GM18499 (cell line): ENCODE measurements around the gene FHIT.

Source experiments
- ATAC-seq: cut with Tn5 transposase; IDR thresholded peaks from one replicate; pipeline ENCODE4 v1.9.1; 2021; ENCODE audit warnings: moderate number of reproducible peaks; ENCODE audit not compliant: insufficient read depth, unreplicated experiment

Gene FHIT

DNA sequence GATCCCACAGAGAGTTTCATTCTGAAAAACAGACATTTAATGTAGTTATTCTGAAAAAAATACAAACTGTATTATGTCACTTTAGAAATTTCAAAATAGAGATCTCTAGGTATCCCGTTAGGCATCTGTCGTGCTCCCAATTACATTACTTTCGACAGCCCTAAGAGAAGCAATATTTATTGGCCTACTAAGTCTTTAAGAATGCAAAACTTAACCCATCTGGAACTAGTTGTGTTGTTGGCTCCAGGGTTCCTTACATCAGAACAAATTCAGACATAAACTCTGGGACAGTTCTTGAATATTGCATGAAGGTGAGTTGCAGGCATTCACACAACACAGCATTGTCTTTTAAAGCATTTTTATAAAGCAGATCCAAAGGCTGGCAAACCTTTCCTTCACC, 498.4 kb downstream of the FHIT start:
- ATAC-seq = no peak

DNA sequence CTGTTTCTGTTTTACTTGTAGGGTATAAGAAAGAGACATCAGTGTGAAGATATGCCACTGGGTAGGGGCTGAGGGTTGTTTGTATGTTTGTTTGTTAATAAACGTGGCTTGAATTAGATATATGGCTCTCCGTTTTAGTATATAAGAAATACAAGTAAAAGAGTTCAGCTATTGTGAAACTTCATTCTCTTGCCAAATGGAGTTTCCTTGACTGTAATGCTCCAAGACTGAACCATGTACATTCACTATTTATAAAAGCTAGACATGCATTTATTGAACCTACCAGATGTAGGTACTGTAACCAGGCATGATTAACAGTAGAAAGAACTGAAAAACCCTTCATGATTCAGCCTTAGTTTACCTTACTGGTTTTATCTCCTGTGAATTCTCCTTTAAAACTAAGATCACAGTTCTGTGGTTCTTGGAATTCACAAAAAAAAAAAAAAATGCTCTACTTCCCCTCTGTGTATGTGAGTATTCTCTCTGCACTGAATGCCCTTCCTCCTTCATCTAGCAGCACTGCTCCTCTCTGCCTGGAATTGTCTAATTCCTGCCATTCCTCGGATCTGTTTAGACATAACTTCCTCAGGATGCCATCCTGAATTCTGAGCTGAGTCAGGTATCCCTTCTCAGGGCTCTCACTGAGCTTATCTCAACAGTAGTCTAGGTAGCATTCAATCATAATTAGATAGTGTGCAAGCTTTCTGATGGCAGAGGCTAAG, 504.4 kb downstream of the FHIT start:
- ATAC-seq = no peak

DNA sequence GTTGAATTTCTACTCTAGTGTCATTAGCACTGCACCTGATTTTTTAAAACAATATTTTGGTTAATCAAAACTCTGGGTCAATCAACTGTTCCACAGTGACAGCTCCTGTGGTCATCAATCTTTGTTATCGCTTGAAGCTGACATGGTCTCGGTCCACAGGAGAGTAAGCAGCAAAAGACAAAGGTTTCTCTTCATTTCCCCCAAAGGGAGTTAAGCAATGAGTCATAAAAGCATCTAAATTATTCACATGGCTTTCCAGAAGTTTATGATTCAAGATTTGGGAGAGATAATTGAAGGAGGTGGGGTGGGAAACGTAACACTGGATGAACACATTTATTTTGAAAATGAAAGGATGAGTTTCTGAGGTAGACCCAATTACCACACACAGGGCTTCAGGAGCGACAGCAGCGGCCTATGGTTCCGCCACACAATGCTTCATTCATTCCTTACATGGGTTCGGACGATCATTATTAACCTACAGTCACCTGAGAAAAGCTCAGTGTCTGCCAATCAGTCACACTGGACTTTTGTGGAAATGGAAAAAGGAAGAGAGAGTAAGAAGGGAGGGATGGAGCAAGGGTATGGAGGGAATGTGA, 505.1 kb downstream of the FHIT start:
- no peak for ATAC-seq

- ATAC-seq = no peak
These were observed 507.6 kb downstream of the FHIT start for GRCh38 chr3:60743631-60744164.

DNA sequence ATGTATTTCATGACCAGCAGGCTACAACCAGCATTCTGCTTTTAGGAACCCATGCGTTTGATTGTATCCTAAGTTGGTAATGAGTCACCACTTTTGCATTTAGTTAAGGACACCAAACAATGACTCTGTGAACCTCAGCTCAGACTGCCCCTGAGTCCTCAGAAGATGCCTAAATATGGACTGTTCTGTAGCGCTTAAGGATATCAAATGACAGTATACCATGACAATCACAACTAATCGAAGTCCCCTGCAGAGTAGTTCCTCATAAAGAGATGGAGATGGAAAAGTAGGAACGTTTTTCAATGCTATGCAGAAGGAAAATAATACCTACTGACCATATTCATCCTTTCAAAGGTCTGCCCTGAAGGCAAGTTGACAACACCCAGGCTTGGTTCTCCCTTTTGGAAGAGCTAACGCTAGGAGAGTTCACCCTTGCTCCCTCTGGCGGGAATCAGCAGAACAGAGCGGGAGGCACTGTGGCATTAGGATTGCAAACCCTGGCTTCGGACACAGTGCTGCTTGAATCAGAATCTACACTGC, 508.6 kb downstream of the FHIT start:
- ATAC-seq = no peak

DNA sequence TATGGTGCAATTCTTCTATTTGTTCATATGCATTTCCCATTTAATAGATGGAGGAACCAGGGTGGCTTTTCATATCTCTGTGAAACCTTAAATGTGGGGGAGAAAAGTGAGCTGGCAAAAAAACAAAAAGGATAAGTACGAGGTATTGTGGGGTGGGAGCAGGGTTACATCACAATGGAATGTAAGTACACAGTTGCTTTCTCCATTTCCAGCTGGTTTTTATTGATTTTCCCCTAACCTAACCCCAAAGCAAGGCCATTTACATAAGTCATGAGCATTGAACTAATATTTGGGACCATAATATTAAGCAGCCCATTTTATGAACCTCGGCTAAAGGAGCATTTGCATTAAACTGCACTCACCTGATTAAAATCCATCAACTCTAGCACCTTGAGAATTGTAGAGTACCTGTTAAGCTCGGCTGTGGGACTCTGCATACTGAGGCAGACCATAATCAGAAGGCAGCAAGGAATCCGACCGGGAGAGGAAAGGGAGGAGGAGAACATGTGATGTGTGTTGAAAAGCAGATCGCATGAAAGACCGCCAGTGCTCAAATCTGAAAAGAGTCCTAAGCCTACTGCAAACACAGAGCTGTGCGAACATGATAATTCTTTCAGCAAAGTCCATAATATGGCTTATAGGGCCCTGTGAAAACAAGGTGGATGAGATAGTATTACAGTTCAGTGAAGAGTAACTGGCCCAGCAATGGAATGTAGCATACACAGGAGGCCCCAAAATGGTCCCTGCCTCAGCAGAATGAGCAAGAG, 513.4 kb downstream of the FHIT start:
- ATAC-seq = no peak

GRCh38 chr3:60730371-60730770, 520.9 kb downstream of the FHIT start:
- no peak for ATAC-seq

DNA sequence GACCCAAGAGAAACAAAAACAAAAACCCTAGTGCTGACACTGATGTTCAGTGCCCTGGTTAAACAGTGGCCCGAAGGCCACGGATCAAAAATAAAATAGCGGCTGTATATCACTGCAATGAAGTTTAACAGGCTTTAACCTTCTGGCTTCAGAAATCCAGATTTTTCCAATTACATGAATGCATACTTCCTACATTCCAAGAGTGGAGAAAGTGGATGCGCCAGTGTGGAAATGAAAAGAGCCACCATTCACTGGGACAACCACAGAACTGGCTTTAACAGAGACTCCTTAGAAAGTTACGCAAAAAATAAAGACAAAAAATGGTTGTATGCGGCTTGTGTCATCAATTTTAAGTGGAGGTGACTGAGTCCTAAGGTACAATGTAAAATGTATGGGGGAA, 522.2 kb downstream of the FHIT start:
- ATAC-seq = no peak

DNA sequence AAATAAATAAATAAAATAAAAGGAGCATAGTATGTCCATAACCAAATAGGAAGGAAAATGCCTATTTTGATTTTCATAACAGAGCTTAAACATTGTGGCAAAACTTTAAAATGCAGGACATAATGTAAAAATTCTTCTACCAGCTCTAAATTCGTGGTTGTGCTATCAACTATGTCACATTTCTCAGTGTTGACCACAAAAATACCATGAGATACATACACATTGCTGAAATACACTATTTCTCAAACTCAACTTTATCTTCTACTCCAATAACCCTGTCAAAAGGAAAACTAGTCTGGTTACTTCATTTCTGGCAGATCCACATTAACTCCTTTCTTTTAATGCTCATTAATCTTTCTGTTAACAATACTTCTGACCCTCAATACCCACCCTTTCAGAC, 523.2 kb downstream of the FHIT start:
- ATAC-seq = no peak

GRCh38 chr3:60720736-60721135, 530.5 kb downstream of the FHIT start:
- ATAC-seq = no peak

DNA sequence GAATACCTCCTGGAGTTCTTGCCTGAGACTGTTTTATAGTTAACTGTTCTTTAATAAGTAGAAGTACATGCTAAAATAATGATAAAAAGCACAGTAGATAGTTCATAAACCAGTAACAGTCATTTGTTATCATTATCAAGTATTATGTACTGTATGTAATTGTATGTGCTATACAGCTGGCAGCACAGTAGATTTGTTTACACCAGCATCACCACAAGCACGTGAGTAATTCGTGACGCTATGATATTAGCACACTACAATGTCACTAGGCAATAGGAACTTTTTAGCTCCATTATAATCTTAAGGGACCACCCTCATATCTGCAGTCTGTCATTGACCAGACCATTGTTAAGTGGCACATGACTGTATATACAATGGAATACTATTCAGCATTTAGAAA, 534.7 kb downstream of the FHIT start:
- no peak for ATAC-seq

- no peak for ATAC-seq
These were observed 542.9 kb downstream of the FHIT start for GRCh38 chr3:60708191-60708975.

GRCh38 chr3:60707452-60708020, 543.7 kb downstream of the FHIT start:
- ATAC-seq = no peak

DNA sequence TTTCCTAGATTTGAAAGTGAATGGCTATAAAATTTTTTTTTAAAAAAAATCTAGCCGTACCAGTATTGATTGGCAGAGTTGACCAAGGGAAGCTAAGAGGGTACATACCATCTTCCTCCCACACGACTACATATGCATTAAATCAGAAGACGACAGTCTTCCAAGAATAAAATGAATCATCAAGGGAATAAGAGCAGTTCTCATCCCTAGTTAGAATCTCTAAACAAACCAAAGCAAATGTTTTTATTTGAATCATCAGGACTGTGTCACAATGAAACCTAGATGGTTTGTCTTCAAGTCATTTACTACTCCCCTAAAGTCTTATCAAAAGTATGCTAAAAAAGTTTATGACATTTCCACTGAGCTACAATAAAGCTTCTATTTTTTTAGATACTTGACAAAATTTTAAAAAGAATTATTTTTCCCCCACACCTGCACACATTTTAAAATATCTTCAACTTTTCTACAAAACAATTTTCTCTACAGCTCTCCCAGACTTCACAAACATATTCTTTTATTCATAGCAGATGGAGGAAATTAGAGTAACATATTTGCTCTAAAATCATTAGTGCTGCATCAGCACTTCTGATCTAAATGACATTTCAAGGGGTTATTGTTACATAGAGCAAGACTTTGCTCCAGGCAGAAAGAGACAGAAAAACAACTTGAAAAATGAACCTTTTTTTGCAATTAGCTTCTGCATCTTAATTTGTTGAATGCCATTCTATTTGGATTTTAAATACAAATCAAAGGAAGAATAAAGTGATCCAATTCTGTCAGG, 547.1 kb downstream of the FHIT start:
- ATAC-seq = no peak

DNA sequence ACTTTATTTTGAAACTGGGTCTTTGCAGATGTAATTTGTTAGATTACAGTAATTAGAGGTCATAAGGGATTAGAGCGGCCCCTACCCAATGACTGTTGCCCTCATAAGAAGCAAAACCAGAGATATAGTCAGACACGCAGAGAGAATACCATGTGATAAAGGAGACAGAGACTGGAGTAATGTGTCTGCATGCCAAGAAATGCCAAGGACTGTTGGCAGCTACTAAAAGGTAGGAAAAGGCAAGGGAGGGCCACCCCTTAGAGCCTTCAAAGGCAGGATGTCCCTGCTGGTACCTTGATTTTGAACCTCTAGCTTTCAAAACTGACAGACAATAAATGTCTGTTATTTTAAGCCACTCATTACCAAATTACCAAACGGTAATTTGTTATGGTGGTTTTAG, 548.2 kb downstream of the FHIT start:
- ATAC-seq = no peak

- no peak for ATAC-seq
These were observed 553.1 kb downstream of the FHIT start for GRCh38 chr3:60698117-60698516.

DNA sequence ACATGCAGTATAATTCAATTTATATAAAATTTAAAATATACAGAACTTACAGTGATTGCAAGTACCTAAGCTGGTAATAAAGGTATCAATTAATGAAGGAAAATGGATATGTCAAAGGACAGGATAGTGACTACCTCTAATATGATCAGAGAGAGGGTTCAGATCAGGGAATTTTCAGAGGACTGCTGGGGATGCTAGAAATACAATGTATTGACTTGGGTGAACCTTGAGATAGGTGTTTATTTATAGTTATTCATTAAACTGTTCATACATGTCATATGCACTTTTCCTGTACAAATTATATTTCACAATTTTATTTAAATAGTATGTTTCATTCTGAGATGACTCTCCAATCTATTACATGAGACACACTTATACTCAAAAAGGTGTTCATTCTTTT, 554.1 kb downstream of the FHIT start:
- ATAC-seq = no peak

DNA sequence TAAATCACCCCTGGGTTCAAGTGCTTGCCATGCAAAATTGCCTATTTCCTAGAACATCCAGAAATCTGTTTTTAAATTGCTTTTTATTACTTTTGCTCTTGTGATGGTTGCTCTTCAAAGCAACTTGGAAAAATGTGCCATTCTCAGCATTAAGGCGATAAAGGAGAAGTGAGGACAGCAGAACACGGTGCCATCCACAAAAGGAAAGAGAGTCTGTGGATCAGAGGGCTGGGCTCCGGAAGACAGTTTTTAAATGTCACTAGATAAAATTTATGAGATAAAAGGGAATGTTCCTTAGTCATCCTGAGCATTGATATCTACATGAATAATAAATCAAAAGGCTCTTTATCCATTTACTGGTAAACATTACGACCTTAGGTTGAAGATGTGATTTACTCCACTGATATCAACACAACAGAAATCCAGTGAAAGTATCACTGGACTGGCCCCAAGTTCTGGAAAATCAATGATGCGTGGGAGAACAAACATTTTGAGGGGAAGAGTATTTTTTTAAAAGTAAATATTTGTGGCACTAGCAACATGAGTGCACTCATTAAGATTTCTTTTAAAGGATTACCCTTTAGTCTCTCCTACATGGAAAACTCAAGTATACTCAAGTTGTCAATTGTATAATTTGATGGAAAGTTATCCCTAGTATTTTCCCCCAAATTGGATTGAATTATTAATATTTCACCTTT, 554.7 kb downstream of the FHIT start:
- ATAC-seq = no peak

GRCh38 chr3:60675424-60675823, 575.8 kb downstream of the FHIT start:
- ATAC-seq = no peak
